ENCODE data around the gene TAB3.

GRCh38 chrX:30798810-30799209 lies 90.2 kb downstream of the TAB3 start:
- TF ChIP-seq DNMT1 (IDR thresholded peaks at IDR 0.05), result no peak
- no peak for TF ChIP-seq CHD4 (IDR thresholded peaks at IDR 0.05; ENCODE audit: insufficient read depth, insufficient replicate concordance, low read depth, low read length, poor library complexity, severe bottlenecking)
- no peak for TF ChIP-seq SMARCA5 (IDR thresholded peaks at IDR 0.05)
- TF ChIP-seq ZNF217 (CRISPR knock-in tag; IDR thresholded peaks at IDR 0.05), result no peak
- TF ChIP-seq HDAC1 (IDR thresholded peaks at IDR 0.05), result no peak
- TF ChIP-seq EGR1 (conservative IDR thresholded peaks at IDR 0.05), result no peak
- no peak for TF ChIP-seq CTCF (IDR thresholded peaks at IDR 0.05 in 2 of 3, conservative IDR thresholded peaks at IDR 0.05 in 1 of 3; ENCODE audit: insufficient read depth in 2 of 3, low read depth in 1 of 3, low read length in 3 of 3)
